Prostate gland (tissue), 2 donors: Measurements from ENCODE around the gene C11orf68. TPM values are rescaled to one million over a fixed set of nuclear protein-coding genes. Genes with fewer than 3 reads are reported as not detected.

ENCODE experiments used
- DNase-seq: peaks from one replicate; pipeline ENCODE4 v3.0.0-alpha.2; 2019; ENCODE audit warnings: low spot score
- H3K27ac ChIP-seq, 2 donors: fragments of 200-600 bp; sonication (generic); 2 replicates each; pipeline ENCODE4 v1.5.1; 2017 to 2019
- H3K27me3 ChIP-seq: fragments of 200-600 bp; sonication (generic); replicated peaks from 2 replicates; pipeline ENCODE4 v1.5.1; 2019; ENCODE audit not compliant: insufficient read depth
- H3K36me3 ChIP-seq, 2 donors: fragments of 200-600 bp; sonication (generic); 1 replicate in 1 of 2; 2 replicates in 1 of 2; pipeline versions ENCODE4 v1.5.1 to v1.8.1; 2017 to 2019
- H3K4me1 ChIP-seq: fragments of 200-600 bp; sonication (generic); replicated peaks from 2 replicates; pipeline ENCODE4 v1.5.1; 2019
- H3K4me3 ChIP-seq, 2 donors: fragments of 200-600 bp; sonication (generic); 2 replicates each; pipeline ENCODE4 v1.5.1; 2017 to 2019
- H3K9me3 ChIP-seq: fragments of 200-600 bp; sonication (generic); 2 replicates; pipeline ENCODE4 v1.5.1; 2017
- CTCF ChIP-seq, 4 experiments: fragments of 200-600 bp in 2 of 4; fragments of 450-650 bp in 2 of 4; sonication (generic) in 2 of 4; IDR thresholded peaks; 1 replicate in 3 of 4; 2 replicates in 1 of 4; pipeline ENCODE4 v1.5.1; 2016 to 2019; ENCODE audit warnings: antibody characterized with exemption in 4 of 4, mild to moderate bottlenecking in 2 of 4, moderate library complexity in 2 of 4
- POLR2A ChIP-seq: fragments of 450-650 bp; IDR thresholded peaks from one replicate; pipeline ENCODE4 v1.6.1; 2016; ENCODE audit warnings: antibody characterized with exemption, mild to moderate bottlenecking
- POLR2AphosphoS5 ChIP-seq: sonication (generic); formaldehyde crosslinking; IDR thresholded peaks from one replicate; pipeline ENCODE4 v1.6.1; 2017; ENCODE audit warnings: antibody characterized with exemption
- WGBS: methylation state at CpG from one replicate; pipeline ENCODE4 v1.1.5; 2018; 5-methylcytosine and 5-hydroxymethylcytosine counted together
- intact Hi-C: fragments of 100-400 bp; cut with DNase I; formaldehyde crosslinking; loops from one replicate; pipeline ENCODE4 v1.14.2; 2022
- total RNA-seq, 2 donors: library from RNA; depleted of rRNA; stranded (reverse); fragments of >200 nt; gene quantifications; one replicate each; pipeline ENCODE4 v1.1.0, GENCODE V29; 2016

The C11orf68 gene
- total RNA-seq, 2 donors from 2014 or later, result 30.1 to 54.6 TPM

- H3K27me3 ChIP-seq, result no peaks in the 10 kb centered on the region
- intact Hi-C loops, result no loop called here
- no peaks in the 10 kb centered on the region for H3K36me3 ChIP-seq
- DNase-seq, result no peak
- TF ChIP-seq POLR2AphosphoS5 (no peak), POLR2A (no peak), CTCF (IDR thresholded peaks at IDR 0.05) (no peak)
- H3K27ac ChIP-seq, result no peak overlapping the region
- no peaks in the 10 kb centered on the region for H3K9me3 ChIP-seq
- no peaks in the 10 kb centered on the region for H3K4me1 ChIP-seq
- WGBS, result 92% methylated on average over 8 of the region's 8 CpGs
- H3K4me3 ChIP-seq, result no peak overlapping the region
These were observed 25.3 kb upstream of the C11orf68 start for GRCh38 chr11:65944191-65944590.

- Histone ChIP-seq H3K36me3 (no peaks in the 10 kb centered on the region), H3K4me1 (no peaks in the 10 kb centered on the region), H3K4me3 (no peak overlapping the region), H3K9me3 (no peaks in the 10 kb centered on the region), H3K27ac (no peak overlapping the region), H3K27me3 (no peaks in the 10 kb centered on the region)
- no peak for DNase-seq
- intact Hi-C loops, result no loop called here
- TF ChIP-seq POLR2A (no peak), CTCF (IDR thresholded peaks at IDR 0.05) (no peak), POLR2AphosphoS5 (no peak)
- WGBS, result 90% methylated on average over 7 of the region's 7 CpGs
These were observed 23.7 kb upstream of the C11orf68 start for GRCh38 chr11:65942531-65942930.

GRCh38 chr11:65941720-65942310 is 23.0 kb upstream of the C11orf68 start:
- 70% methylated on average over 9 of the region's 9 CpGs for WGBS
- TF ChIP-seq POLR2AphosphoS5 (no peak), POLR2A (no peak)
- no peaks in the 10 kb centered on the region for H3K9me3 ChIP-seq

GRCh38 chr11:65937766-65938165 is 18.9 kb upstream of the C11orf68 start:
- no peak for TF ChIP-seq CTCF (IDR thresholded peaks at IDR 0.05)
- TF ChIP-seq POLR2AphosphoS5, result no peak
- TF ChIP-seq POLR2A, result no peak
- DNase-seq, result no peak
- 33% methylated on average over 4 of the region's 4 CpGs for WGBS
- no peaks in the 10 kb centered on the region for H3K36me3 ChIP-seq
- no peaks in the 10 kb centered on the region for H3K4me1 ChIP-seq
- H3K27me3 ChIP-seq, result no peaks in the 10 kb centered on the region
- intact Hi-C loops, result no loop called here
- H3K4me3 ChIP-seq, result no peak overlapping the region
- H3K9me3 ChIP-seq, result no peaks in the 10 kb centered on the region
- H3K27ac ChIP-seq, result no peak overlapping the region

More at GRCh38 chr11:65941720-65942310, 23.0 kb upstream of the C11orf68 start:
- Histone ChIP-seq H3K4me3 (no peak overlapping the region), H3K27ac (no peak overlapping the region), H3K27me3 (no peaks in the 10 kb centered on the region), H3K36me3 (no peaks in the 10 kb centered on the region), H3K4me1 (no peaks in the 10 kb centered on the region)
- DNase-seq, result no peak
- intact Hi-C loops, result no loop called here

GRCh38 chr11:65934014-65934413 is 15.2 kb upstream of the C11orf68 start:
- no peak overlapping the region for H3K27ac ChIP-seq
- TF ChIP-seq POLR2AphosphoS5 (no peak), CTCF (IDR thresholded peaks at IDR 0.05) (no peak), POLR2A (no peak)
- H3K27me3 ChIP-seq, result no peaks in the 10 kb centered on the region
- H3K9me3 ChIP-seq, result no peaks in the 10 kb centered on the region
- DNase-seq, result no peak
- no peak overlapping the region for H3K4me3 ChIP-seq
- no peaks in the 10 kb centered on the region for H3K4me1 ChIP-seq
- intact Hi-C loops, result no loop called here
- WGBS, result 33% methylated on average over 4 of the region's 4 CpGs
- H3K36me3 ChIP-seq, result no peaks in the 10 kb centered on the region
